Suprapubic skin (tissue), 4 donors: ENCODE measurements around the gene ACSL1. TPM values are rescaled to one million over a fixed set of nuclear protein-coding genes. Genes with fewer than 3 reads are reported as not detected.

ENCODE experiments used
- DNase-seq, 2 donors: peaks; one replicate each; pipeline ENCODE4 v3.0.0-alpha.2; 2019; ENCODE audit warnings: low spot score in 2 of 2
- H3K27ac ChIP-seq: fragments of 200-600 bp; sonication (generic); one replicate; pipeline ENCODE4 v1.5.1; 2019
- H3K27me3 ChIP-seq: fragments of 200-600 bp; sonication (generic); one replicate; pipeline ENCODE4 v1.5.1; 2019
- H3K36me3 ChIP-seq: fragments of 200-600 bp; sonication (generic); one replicate; pipeline ENCODE4 v1.5.1; 2019
- H3K4me1 ChIP-seq: fragments of 200-600 bp; sonication (generic); one replicate; pipeline ENCODE4 v1.5.1; 2019
- H3K4me3 ChIP-seq: fragments of 200-600 bp; sonication (generic); one replicate; pipeline ENCODE4 v1.5.1; 2019; ENCODE audit warnings: mild to moderate bottlenecking
- H3K9me3 ChIP-seq: fragments of 200-600 bp; sonication (generic); one replicate; pipeline ENCODE4 v1.5.1; 2019
- CTCF ChIP-seq, 2 donors: fragments of 200-600 bp in 1 of 2; fragments of 450-650 bp in 1 of 2; sonication (generic) in 1 of 2; IDR thresholded peaks; one replicate each; pipeline ENCODE4 v1.5.1; 2016 to 2019; ENCODE audit warnings: antibody characterized with exemption in 2 of 2, mild to moderate bottlenecking in 1 of 2, moderate library complexity in 1 of 2
- EP300 ChIP-seq: sonication (generic); formaldehyde crosslinking; IDR thresholded peaks from one replicate; pipeline ENCODE4 v1.6.1; 2017; ENCODE audit warnings: antibody characterized with exemption
- POLR2A ChIP-seq, 2 donors: fragments of 450-650 bp; IDR thresholded peaks; one replicate each; pipeline ENCODE4 v1.6.1; 2017; ENCODE audit warnings: antibody characterized with exemption in 2 of 2, mild to moderate bottlenecking in 2 of 2, moderate library complexity in 2 of 2
- POLR2AphosphoS5 ChIP-seq, 3 donors: sonication (generic); formaldehyde crosslinking; IDR thresholded peaks; one replicate each; pipeline ENCODE4 v1.6.1; 2017; ENCODE audit warnings: antibody characterized with exemption in 3 of 3
- WGBS: methylation state at CpG from one replicate; pipeline ENCODE4 v1.1.5; 2018; 5-methylcytosine and 5-hydroxymethylcytosine counted together
- total RNA-seq, 4 donors: library from RNA; depleted of rRNA; stranded (reverse); fragments of >200 nt; gene quantifications; one replicate each; pipeline ENCODE4 v1.1.0, GENCODE V29; 2016

The ACSL1 gene
- total RNA-seq, 4 donors from 2014 or later: 236 to 420 (median 277) TPM

GRCh38 chr4:184706453-184706852 is 119.3 kb downstream of the ACSL1 start:
- 97% methylated on average over 1 of the region's 1 CpG for WGBS
- Histone ChIP-seq H3K27ac (no peak overlapping the region), H3K9me3 (no peaks in the 10 kb centered on the region), H3K36me3 (no peaks in the 10 kb centered on the region), H3K27me3 (no peaks in the 10 kb centered on the region), H3K4me3 (no peak overlapping the region), H3K4me1 (no peaks in the 10 kb centered on the region)
- no peak for TF ChIP-seq CTCF (IDR thresholded peaks at IDR 0.05)
- TF ChIP-seq EP300: no peak
- TF ChIP-seq POLR2AphosphoS5 (IDR thresholded peaks at IDR 0.05): no peak
- TF ChIP-seq POLR2A (IDR thresholded peaks at IDR 0.05): no peak
- DNase-seq: no peak

- Histone ChIP-seq H3K4me1 (no peaks in the 10 kb centered on the region), H3K4me3 (no peak overlapping the region), H3K9me3 (no peaks in the 10 kb centered on the region), H3K27ac (no peak overlapping the region), H3K27me3 (no peaks in the 10 kb centered on the region), H3K36me3 (no peaks in the 10 kb centered on the region)
- DNase-seq: no peak
- 91% methylated on average over 5 of the region's 5 CpGs for WGBS
- TF ChIP-seq CTCF (IDR thresholded peaks at IDR 0.05): no peak
- no peak for TF ChIP-seq POLR2A (IDR thresholded peaks at IDR 0.05)
- TF ChIP-seq EP300: no peak
- TF ChIP-seq POLR2AphosphoS5 (IDR thresholded peaks at IDR 0.05): no peak
Observed at GRCh38 chr4:184705692-184706091, 120.1 kb downstream of the ACSL1 start.

Other genes starting within 250 kb of the ACSL1 start
- 10 to 100 TPM; 13.4 to 16.6 (median 15.0) TPM for gene CASP3, start 176.5 kb downstream of the ACSL1 start, total RNA-seq
- 10 to 100 TPM in 3 of 4 donors, 1 to 10 TPM in 1; 6.8 to 28.9 (median 15.2) TPM for gene PRIMPOL, start 176.2 kb downstream of the ACSL1 start, total RNA-seq
- gene CENPU, start 91.9 kb downstream of the ACSL1 start, total RNA-seq: 10 to 100 TPM in 2 of 4 donors, 1 to 10 TPM in 2; 5.4 to 29.8 (median 9.4) TPM
- gene HELT, start 192.5 kb upstream of the ACSL1 start, total RNA-seq: 1 to 10 TPM in 3 of 4 donors, under 1 TPM in 1; 0.53 to 1.5 (median 1.2) TPM